Vagina (tissue), 2 donors: ENCODE measurements around the gene ZAP70. TPM values are rescaled to one million over a fixed set of nuclear protein-coding genes. Genes with fewer than 3 reads are reported as not detected.

ENCODE experiments used
- DNase-seq, 2 donors: peaks; one replicate each; pipeline ENCODE4 v3.0.0-alpha.2; 2017; ENCODE audit errors: extremely low spot score in 2 of 2
- H3K27ac ChIP-seq: fragments of 200-600 bp; sonication (generic); one replicate; pipeline ENCODE4 v1.5.1; 2019
- H3K27me3 ChIP-seq: fragments of 200-600 bp; sonication (generic); one replicate; pipeline ENCODE4 v1.5.1; 2019
- H3K36me3 ChIP-seq, 2 donors: fragments of 200-600 bp; sonication (generic); one replicate each; pipeline ENCODE4 v1.5.1; 2017 to 2019
- H3K4me1 ChIP-seq: fragments of 200-600 bp; sonication (generic); one replicate; pipeline ENCODE4 v1.5.1; 2019
- H3K4me3 ChIP-seq, 2 donors: fragments of 200-600 bp; sonication (generic); 1 replicate in 1 of 2; 2 replicates in 1 of 2; pipeline ENCODE4 v1.5.1; 2016 to 2019
- H3K9me3 ChIP-seq: fragments of 200-600 bp; sonication (generic); one replicate; pipeline ENCODE4 v1.5.1; 2019
- CTCF ChIP-seq, 3 experiments: fragments of 450-650 bp in 2 of 3; fragments of 200-600 bp in 1 of 3; sonication (generic) in 1 of 3; IDR thresholded peaks; one replicate each; pipeline ENCODE4 v1.5.1; 2017 to 2019; ENCODE audit warnings: antibody characterized with exemption in 3 of 3, mild to moderate bottlenecking in 2 of 3, moderate library complexity in 2 of 3
- POLR2A ChIP-seq, 2 donors: fragments of 450-650 bp; IDR thresholded peaks; one replicate each; pipeline ENCODE4 v1.6.1; 2017; ENCODE audit warnings: antibody characterized with exemption in 2 of 2, mild to moderate bottlenecking in 2 of 2, moderate library complexity in 2 of 2
- POLR2AphosphoS5 ChIP-seq, 2 donors: sonication (generic); formaldehyde crosslinking; IDR thresholded peaks; one replicate each; pipeline ENCODE4 v1.9.0; 2017; ENCODE audit warnings: antibody characterized with exemption in 2 of 2, mild to moderate bottlenecking in 2 of 2, low read depth in 1 of 2; ENCODE audit not compliant: insufficient read depth in 1 of 2
- intact Hi-C: fragments of 100-400 bp; cut with DNase I; formaldehyde crosslinking; loops from one replicate; pipeline ENCODE4 v1.15.1; 2023
- total RNA-seq: library from RNA; depleted of rRNA; stranded (reverse); fragments of >200 nt; gene quantifications from one replicate; pipeline ENCODE4 v1.2.3, GENCODE V29; 2016

Gene ZAP70
- total RNA-seq, 1 donor from 2014 or later = 16.7 TPM

DNA sequence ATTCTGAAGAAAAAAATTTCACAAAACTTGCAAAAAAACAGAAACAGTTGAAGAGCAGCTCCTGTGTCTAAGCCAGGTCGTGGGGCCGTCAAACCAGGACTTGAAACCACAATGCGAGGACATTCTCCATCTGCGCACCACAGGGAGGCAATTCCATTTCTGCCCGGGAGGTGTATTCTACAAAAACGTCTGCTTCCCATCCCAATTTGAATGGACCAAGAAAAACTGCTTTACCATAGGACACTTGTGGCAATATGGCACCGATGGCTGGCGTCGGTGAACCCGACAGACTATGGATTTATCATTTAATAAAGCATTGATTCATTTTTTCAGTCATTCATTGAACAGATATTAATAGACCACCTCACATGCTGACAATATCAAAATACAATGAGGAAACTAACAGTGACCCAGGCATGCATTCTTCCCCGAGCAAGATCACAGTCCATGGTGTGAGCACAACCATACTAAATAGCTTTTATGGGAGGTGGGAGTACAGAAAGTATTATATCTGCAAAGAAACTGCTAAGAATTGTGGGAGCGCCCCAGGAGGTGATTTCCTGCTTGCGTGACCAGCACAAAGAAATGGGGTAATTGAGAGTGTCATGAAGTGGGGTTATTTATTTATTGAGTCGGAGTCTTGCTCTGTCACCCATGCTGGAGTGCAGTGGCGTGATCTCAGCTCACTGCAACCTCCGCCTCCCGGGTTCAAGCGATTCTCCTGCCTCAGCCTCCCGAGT lies 10.5 kb upstream of the ZAP70 start:
- H3K27ac ChIP-seq = no peak overlapping the region
- no peaks in the 10 kb centered on the region for H3K36me3 ChIP-seq
- H3K27me3 ChIP-seq = no peaks in the 10 kb centered on the region
- H3K4me1 ChIP-seq = no peaks in the 10 kb centered on the region
- no peaks in the 10 kb centered on the region for H3K9me3 ChIP-seq
- TF ChIP-seq POLR2AphosphoS5 (IDR thresholded peaks at IDR 0.05; ENCODE audit: insufficient read depth in 1 of 2, low read depth in 1 of 2) = no peak
- TF ChIP-seq POLR2A (IDR thresholded peaks at IDR 0.05) = no peak
- TF ChIP-seq CTCF (IDR thresholded peaks at IDR 0.05) = no peak
- H3K4me3 ChIP-seq = no peak overlapping the region
- intact Hi-C loops = loop anchor here (10.0 kb wide), 1 partner anchor 1482 kb away; the partner anchor contains the start of genes MITD1 and MRPL30
- DNase-seq = no peak

DNA sequence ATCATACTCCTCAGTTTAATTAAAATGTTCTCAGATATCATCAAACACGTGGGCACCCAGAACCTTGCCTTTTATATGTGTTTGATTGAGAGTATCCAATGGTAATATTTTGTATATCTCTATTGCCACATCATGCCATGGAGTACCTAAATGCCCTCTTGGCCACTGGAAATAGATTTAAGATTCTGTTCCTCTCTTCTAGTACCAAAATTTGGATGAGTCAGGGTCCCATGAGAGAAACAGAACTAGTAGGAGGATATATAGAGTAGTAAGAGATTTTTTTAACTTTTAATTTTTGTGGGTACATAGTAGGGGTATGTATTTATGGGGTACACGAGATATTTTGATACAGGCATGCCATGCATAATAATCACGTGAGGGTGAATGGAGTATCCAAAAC lies 9.6 kb upstream of the ZAP70 start:
- DNase-seq = no peak
- H3K36me3 ChIP-seq = no peaks in the 10 kb centered on the region
- no peaks in the 10 kb centered on the region for H3K27me3 ChIP-seq
- no peak for TF ChIP-seq CTCF (IDR thresholded peaks at IDR 0.05)
- TF ChIP-seq POLR2A (IDR thresholded peaks at IDR 0.05) = no peak
- no peak for TF ChIP-seq POLR2AphosphoS5 (IDR thresholded peaks at IDR 0.05; ENCODE audit: insufficient read depth in 1 of 2, low read depth in 1 of 2)
- no peaks in the 10 kb centered on the region for H3K9me3 ChIP-seq
- H3K4me3 ChIP-seq = no peak overlapping the region
- no peaks in the 10 kb centered on the region for H3K4me1 ChIP-seq
- H3K27ac ChIP-seq = no peak overlapping the region
- intact Hi-C loops = loop anchor here (10.0 kb wide), 1 partner anchor 1481 kb away; the partner anchor contains the start of genes MITD1 and MRPL30

DNA sequence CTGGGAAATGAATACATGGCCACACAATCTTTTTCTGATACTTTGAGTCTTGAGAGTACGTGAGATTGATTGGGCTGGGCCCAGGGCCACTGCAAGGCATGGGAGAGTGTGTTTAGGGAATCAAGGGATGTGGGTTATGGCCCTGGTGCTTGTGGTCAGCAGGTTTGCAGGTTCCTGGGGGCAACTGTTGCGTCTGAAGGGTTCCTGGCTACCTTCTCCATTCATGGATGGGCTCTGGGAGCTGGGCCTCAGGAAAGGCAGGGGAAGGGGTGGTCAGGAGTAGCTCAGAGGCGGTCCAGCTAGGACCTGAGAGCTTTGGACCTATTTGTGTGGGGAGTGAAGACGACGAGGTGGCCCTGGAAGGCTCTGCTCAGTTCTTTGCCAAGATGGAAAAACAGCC lies 8.4 kb upstream of the ZAP70 start:
- intact Hi-C loops = loop anchor here (10.0 kb wide), 1 partner anchor 1480 kb away; the partner anchor contains the start of genes MITD1 and MRPL30
- H3K4me1 ChIP-seq = no peaks in the 10 kb centered on the region
- no peaks in the 10 kb centered on the region for H3K27me3 ChIP-seq
- H3K27ac ChIP-seq = no peak overlapping the region
- no peak overlapping the region for H3K4me3 ChIP-seq
- no peaks in the 10 kb centered on the region for H3K36me3 ChIP-seq
- TF ChIP-seq POLR2A (IDR thresholded peaks at IDR 0.05) (no peak), POLR2AphosphoS5 (IDR thresholded peaks at IDR 0.05; ENCODE audit: insufficient read depth in 1 of 2, low read depth in 1 of 2) (no peak), CTCF (IDR thresholded peaks at IDR 0.05) (no peak)
- no peaks in the 10 kb centered on the region for H3K9me3 ChIP-seq
- DNase-seq = peak; percentile 64 to 79

DNA sequence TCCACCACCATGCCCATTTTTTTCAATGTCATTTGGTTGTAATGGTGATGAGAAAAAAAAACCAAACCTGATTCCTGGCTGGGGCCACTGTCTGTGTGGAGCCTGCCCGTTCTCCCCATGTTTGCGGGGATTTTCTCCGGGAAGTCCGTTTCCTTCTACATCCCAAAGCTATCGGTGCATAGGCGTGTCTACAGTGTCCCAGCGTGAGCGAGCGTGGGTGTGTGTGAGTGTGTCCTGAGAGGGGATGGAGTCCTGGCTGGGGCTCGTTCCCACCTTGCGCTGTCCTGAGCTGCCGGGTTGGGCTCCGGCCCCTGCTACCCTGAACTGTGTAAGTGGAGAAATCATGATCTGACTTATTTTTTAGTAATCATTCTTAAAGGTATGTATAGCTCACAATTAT lies 7.3 kb upstream of the ZAP70 start:
- Histone ChIP-seq H3K4me3 (no peak overlapping the region), H3K27me3 (no peaks in the 10 kb centered on the region), H3K9me3 (no peaks in the 10 kb centered on the region), H3K36me3 (no peaks in the 10 kb centered on the region), H3K27ac (no peak overlapping the region), H3K4me1 (no peaks in the 10 kb centered on the region)
- TF ChIP-seq POLR2A (IDR thresholded peaks at IDR 0.05) (no peak), POLR2AphosphoS5 (IDR thresholded peaks at IDR 0.05; ENCODE audit: insufficient read depth in 1 of 2, low read depth in 1 of 2) (no peak), CTCF (IDR thresholded peaks at IDR 0.05) (no peak)
- intact Hi-C loops = loop anchor here (10.0 kb wide), 1 partner anchor 1479 kb away; the partner anchor contains the start of genes MITD1 and MRPL30
- DNase-seq = peak in 1 of 2 donors; percentile 60
